Hematopoietic multipotent progenitor cell treated with erythropoietin and hydrocortisone succinate and interleukin-3 and kit ligand, for 17 days (in vitro differentiated cells): ENCODE results near the gene L3MBTL3.
"Not testable (repeated sequence)": the region's sequence is repeated elsewhere in the genome, so short reads cannot be mapped to it uniquely, and the experiment has no call there.

Experiments
- DNase-seq: peaks from one replicate; pipeline ENCODE4 v3.0.0-alpha.2; 2015; ENCODE audit warnings: low spot score

Gene L3MBTL3

GRCh38 chr6:130138909-130139242 lies 120.5 kb downstream of the L3MBTL3 start:
- no peak for DNase-seq

GRCh38 chr6:130140084-130140483 lies 121.7 kb downstream of the L3MBTL3 start:
- DNase-seq = no peak

GRCh38 chr6:130143709-130144108 lies 125.3 kb downstream of the L3MBTL3 start:
- no peak for DNase-seq

- no peak for DNase-seq
Measured at GRCh38 chr6:130147111-130147510, 128.7 kb downstream of the L3MBTL3 start.

- no peak for DNase-seq
Measured at GRCh38 chr6:130148181-130148580, 129.8 kb downstream of the L3MBTL3 start.

GRCh38 chr6:130149016-130149415 lies 130.6 kb downstream of the L3MBTL3 start:
- not testable (repeated sequence) for DNase-seq

GRCh38 chr6:130150906-130151305 lies 132.5 kb downstream of the L3MBTL3 start:
- DNase-seq = no peak

GRCh38 chr6:130152908-130153510 lies 134.6 kb downstream of the L3MBTL3 start:
- no peak for DNase-seq

GRCh38 chr6:130156908-130157307 lies 138.5 kb downstream of the L3MBTL3 start:
- DNase-seq = no peak

GRCh38 chr6:130158056-130158455 lies 139.7 kb downstream of the L3MBTL3 start:
- no peak for DNase-seq

- DNase-seq = no peak
Measured at GRCh38 chr6:130158548-130158947, 140.2 kb downstream of the L3MBTL3 start.

GRCh38 chr6:130159956-130160355 lies 141.6 kb downstream of the L3MBTL3 start:
- no peak for DNase-seq

- no peak for DNase-seq
Measured at GRCh38 chr6:130161683-130162404, 143.5 kb downstream of the L3MBTL3 start.

GRCh38 chr6:130162421-130162820 lies 144.0 kb downstream of the L3MBTL3 start:
- no peak for DNase-seq

- no peak for DNase-seq
Measured at GRCh38 chr6:130163266-130163665, 144.9 kb downstream of the L3MBTL3 start.

GRCh38 chr6:130164251-130164650 lies 145.9 kb downstream of the L3MBTL3 start:
- no peak for DNase-seq

GRCh38 chr6:130167655-130168054 lies 149.3 kb downstream of the L3MBTL3 start:
- no peak for DNase-seq

GRCh38 chr6:130170160-130170559 lies 151.8 kb downstream of the L3MBTL3 start:
- DNase-seq = not testable (repeated sequence)

GRCh38 chr6:130173377-130174004 lies 155.1 kb downstream of the L3MBTL3 start:
- not testable (repeated sequence) for DNase-seq

GRCh38 chr6:130176378-130176777 lies 158.0 kb downstream of the L3MBTL3 start:
- no peak for DNase-seq

- no peak for DNase-seq
Measured at GRCh38 chr6:130178692-130179091, 160.3 kb downstream of the L3MBTL3 start.

GRCh38 chr6:130182466-130182865 lies 164.1 kb downstream of the L3MBTL3 start:
- DNase-seq = no peak
